Activated CD8-positive, alpha-beta memory T cell treated with anti-CD3 and anti-CD28 coated beads for 36 hours (primary cell): ENCODE results near the gene MAN1C1. TPM values are rescaled to one million over a fixed set of nuclear protein-coding genes. Genes with fewer than 3 reads are reported as not detected.

Source experiments
- CTCF ChIA-PET: fragments of 350-600 bp; sonication (Branson Sonifier 250); formaldehyde crosslinking; loops from one replicate; lab custom pipeline; 2021; ENCODE audit warnings: antibody characterized with exemption; lab: Charles Lee
- POLR2A ChIA-PET: fragments of 350-600 bp; sonication (Branson Sonifier 250); formaldehyde crosslinking; loops from one replicate; lab custom pipeline; 2021; ENCODE audit warnings: antibody characterized with exemption; lab: Charles Lee
- total RNA-seq, 2 experiments: library from RNA; stranded (reverse); gene quantifications; one replicate each; pipeline ENCODE4 v1.2.3, GENCODE V29; 2021

MAN1C1 gene
- total RNA-seq, 2 experiments from 2014 or later = 2.1 TPM

DNA sequence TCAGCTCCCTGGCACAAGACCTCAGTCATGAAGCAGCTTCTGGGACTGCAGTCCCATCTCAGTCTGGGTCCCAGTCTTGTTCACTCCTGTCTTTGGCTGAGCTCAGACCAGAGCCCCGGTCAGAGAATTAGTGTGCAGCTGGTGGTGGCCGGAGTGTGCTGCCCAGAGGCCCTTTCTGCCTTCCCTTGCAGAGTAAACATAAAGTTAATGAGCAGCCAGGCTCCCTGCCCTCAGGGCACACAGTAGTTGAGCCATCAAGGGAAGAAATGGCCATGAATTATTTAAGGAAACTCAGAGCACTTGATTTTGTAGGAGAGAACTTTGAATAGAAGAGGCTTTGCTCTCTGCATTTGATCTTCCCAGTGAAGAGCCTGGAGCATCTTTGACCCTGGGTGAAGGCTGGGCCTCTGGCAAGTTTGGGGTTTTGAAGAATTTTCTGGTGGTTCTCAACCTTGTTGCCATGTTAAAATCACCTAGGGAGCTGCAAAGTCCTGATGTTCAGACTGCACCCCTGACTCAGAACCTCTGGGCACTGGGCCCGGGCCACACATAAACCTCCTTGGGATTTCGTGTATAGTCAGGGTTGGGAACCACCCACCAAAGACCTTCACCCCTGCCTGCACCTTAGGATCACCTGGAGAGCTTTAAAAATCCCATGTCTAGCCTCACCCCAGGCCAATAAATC is 157.0 kb downstream of the MAN1C1 start:
- ChIA-PET CTCF (interaction anchor here (0.8 to 1.2 kb wide), 2 partner anchors 29 to 97 kb away, joined by 3 to 4 read pairs; no protein-coding TSS in a partner anchor), POLR2A (no interaction called here)

GRCh38 chr1:25774206-25774803 is 157.7 kb downstream of the MAN1C1 start:
- ChIA-PET CTCF (interaction anchor here (0.6 to 1.3 kb wide), 4 partner anchors 28 to 305 kb away, joined by 3 to 5 read pairs (median 4); no protein-coding TSS in a partner anchor), POLR2A (interaction anchor here (0.6 to 1.1 kb wide), 3 partner anchors 15 to 477 kb away, joined by 3 read pairs; no protein-coding TSS in a partner anchor)

- CTCF ChIA-PET = interaction anchor here (0.6 to 1.3 kb wide), 4 partner anchors 27 to 306 kb away, joined by 3 to 5 read pairs (median 4); no protein-coding TSS in a partner anchor
Observed at GRCh38 chr1:25774921-25775771, 158.6 kb downstream of the MAN1C1 start.

DNA sequence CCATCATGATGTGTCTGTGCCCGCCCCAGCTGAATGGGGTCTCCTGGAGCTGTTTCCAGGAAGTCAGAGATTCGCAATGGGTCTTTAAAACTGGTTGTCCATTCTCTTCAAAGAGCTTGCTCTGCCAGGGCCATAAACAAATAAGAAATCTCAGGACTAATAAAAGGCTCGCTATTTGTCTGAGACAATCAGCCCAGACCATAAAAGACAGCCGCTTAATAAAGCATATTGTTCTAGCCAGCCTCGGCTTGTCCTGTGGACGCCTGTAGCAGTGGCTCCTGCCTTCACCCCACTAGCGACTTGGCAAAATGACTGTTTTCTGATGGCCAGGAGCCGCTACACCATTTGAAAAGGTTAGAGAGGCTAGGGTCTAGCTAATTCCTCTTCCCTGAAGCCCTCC is 162.8 kb downstream of the MAN1C1 start:
- POLR2A ChIA-PET = no interaction called here
- CTCF ChIA-PET = no interaction called here

More at GRCh38 chr1:25774921-25775771, 158.6 kb downstream of the MAN1C1 start:
- POLR2A ChIA-PET = interaction anchor here (0.5 to 1.1 kb wide), 4 partner anchors 16 to 477 kb away, joined by 3 read pairs; no protein-coding TSS in a partner anchor

DNA sequence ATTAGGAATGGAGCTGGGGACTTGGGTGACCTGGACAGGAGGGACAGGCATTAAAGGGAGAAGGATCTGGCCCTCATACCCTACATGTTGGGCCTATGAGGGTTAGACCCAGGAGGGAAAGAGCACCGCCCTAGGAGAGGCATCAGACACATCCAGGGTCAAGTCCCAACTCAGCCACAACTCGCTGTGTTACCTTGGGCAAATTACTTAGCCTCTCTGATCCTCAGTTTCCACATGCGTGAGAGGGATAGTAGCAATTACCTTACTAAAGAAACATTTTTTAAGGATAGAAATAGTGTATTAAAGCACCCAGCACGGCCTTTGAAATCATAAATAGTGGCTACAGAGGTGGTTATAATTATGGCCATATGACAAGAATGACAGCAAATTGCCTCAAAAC is 163.3 kb downstream of the MAN1C1 start:
- ChIA-PET CTCF (no interaction called here), POLR2A (no interaction called here)

DNA sequence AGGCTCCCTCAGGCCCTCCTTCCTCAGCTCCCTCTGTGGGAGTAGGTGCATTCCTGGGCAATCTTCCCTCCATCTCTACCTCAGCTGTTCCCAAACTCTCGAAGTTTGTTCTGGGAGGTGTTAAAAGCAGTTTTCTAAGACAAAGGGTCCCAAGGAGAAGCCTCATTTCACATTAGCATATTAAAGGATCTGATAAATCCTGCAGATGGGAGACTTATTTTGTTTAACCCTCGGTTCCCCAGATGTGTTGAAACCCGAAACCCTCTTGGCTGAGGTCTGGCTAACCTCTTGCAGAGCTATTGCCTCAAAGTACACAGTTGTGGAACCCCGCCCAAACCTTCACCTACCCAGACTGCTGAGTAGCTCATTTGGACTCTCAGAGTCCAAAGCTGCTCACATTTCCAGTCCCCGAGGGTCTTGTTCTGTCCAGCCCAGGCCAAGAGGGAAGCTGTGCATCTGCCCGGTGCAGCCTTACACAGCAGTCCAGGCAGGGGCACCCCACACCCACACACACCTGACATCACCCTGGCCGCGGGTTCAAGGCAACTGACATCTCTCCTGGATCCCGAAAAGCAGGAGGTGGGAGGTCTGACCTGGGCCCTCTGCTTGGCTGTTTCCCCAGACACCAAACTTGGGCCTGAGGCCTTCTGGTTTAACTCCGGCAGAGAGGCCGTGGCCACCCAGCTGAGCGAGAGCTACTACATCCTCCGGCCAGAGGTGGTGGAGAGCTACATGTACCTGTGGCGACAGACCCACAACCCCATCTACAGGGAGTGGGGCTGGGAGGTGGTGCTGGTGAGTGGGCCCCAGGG is 163.9 kb downstream of the MAN1C1 start:
- ChIA-PET CTCF (interaction anchor here (0.5 kb wide), 1 partner anchor 248 kb away, joined by 4 read pairs; no protein-coding TSS in a partner anchor), POLR2A (no interaction called here)

- ChIA-PET CTCF (interaction anchor here (0.5 kb wide), 1 partner anchor 248 kb away, joined by 4 read pairs; no protein-coding TSS in a partner anchor), POLR2A (no interaction called here)
Observed at GRCh38 chr1:25781130-25781433, 164.5 kb downstream of the MAN1C1 start.

GRCh38 chr1:25782608-25783201 is 166.1 kb downstream of the MAN1C1 start:
- CTCF ChIA-PET = no interaction called here
- POLR2A ChIA-PET = no interaction called here

- POLR2A ChIA-PET = no interaction called here
- CTCF ChIA-PET = interaction anchor here (0.9 kb wide), 1 partner anchor 166 kb away, joined by 3 read pairs; no protein-coding TSS in a partner anchor
Observed at GRCh38 chr1:25784575-25785051, 168.0 kb downstream of the MAN1C1 start.

GRCh38 chr1:25785333-25786067 is 168.9 kb downstream of the MAN1C1 start:
- CTCF ChIA-PET = interaction anchor here (0.9 kb wide), 1 partner anchor 167 kb away, joined by 3 read pairs; no protein-coding TSS in a partner anchor
- POLR2A ChIA-PET = no interaction called here

- ChIA-PET POLR2A (no interaction called here), CTCF (interaction anchor here (0.6 kb wide), 1 partner anchor 429 kb away, joined by 3 read pairs; no protein-coding TSS in a partner anchor)
Observed at GRCh38 chr1:25786887-25787759, 170.5 kb downstream of the MAN1C1 start.

DNA sequence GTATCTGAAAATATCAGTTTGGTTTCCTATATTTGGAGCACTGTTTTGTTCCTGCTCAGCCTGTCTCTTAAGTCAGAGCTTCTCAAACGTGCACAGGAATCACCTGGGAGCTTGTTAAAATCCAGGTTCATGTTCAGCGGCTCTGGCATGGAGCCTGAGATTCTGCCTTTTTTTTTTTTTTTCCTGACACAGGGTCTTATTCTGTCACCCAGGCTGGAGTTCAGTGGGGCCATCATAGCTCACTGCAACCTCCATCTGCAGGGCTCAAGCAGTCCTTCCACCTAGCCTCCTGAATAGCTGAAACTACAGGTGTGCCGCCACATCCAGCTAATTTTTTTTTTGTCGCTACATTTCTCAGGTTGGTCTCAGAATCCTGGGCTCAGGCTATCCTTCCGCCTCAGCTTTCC is 171.2 kb downstream of the MAN1C1 start:
- ChIA-PET POLR2A (no interaction called here), CTCF (interaction anchor here (0.6 to 0.7 kb wide), 2 partner anchors 428 to 1390 kb away, joined by 3 read pairs; no protein-coding TSS in a partner anchor)

- POLR2A ChIA-PET = no interaction called here
Observed at GRCh38 chr1:25790472-25790871, 173.9 kb downstream of the MAN1C1 start.

GRCh38 chr1:25792115-25792514 is 175.5 kb downstream of the MAN1C1 start:
- CTCF ChIA-PET = interaction anchor here (0.6 kb wide), 1 partner anchor 124 kb away, joined by 3 read pairs; no protein-coding TSS in a partner anchor
- POLR2A ChIA-PET = no interaction called here

More at GRCh38 chr1:25790472-25790871, 173.9 kb downstream of the MAN1C1 start:
- CTCF ChIA-PET = no interaction called here

- CTCF ChIA-PET = interaction anchor here (0.7 kb wide), 1 partner anchor 66 kb away, joined by 3 read pairs; the partner anchor contains the start of gene AUNIP
- POLR2A ChIA-PET = no interaction called here
Observed at GRCh38 chr1:25793585-25794170, 177.1 kb downstream of the MAN1C1 start.

- ChIA-PET CTCF (interaction anchor here (0.7 to 1.2 kb wide), 3 partner anchors 16 to 175 kb away, joined by 3 to 4 read pairs (median 3); partner anchors contain the start of gene AUNIP), POLR2A (no interaction called here)
Observed at GRCh38 chr1:25794325-25794724, 177.7 kb downstream of the MAN1C1 start.
